Pancreas (tissue), 10 donors: ENCODE results near the gene FAM20C. TPM values are rescaled to one million over a fixed set of nuclear protein-coding genes. Genes with fewer than 3 reads are reported as not detected.
A peak's percentile ranks its signal among the peaks of the same experiment; 100 is the strongest.

Source experiments
- ATAC-seq, 4 donors: fragments of 200-7000 bp; cut with Tn5 transposase; one replicate each; pipeline versions ENCODE4 v1.8.0 to v1.9.1; 2020; ENCODE audit warnings: mild to moderate bottlenecking in 4 of 4, moderate library complexity in 4 of 4
- DNase-seq, 6 donors: peaks; one replicate each; pipeline ENCODE4 v3.0.0-alpha.2; 2020
- FAIRE-seq: peaks from 2 replicates; lab custom pipeline; 2012; peaks lifted over from hg19 to GRCh38; lab: Jason Lieb, UNC
- H3K27ac ChIP-seq, 4 donors: fragments of 200-600 bp; sonication (generic); 1 replicate in 3 of 4; 2 replicates in 1 of 4; pipeline versions ENCODE4 v1.5.0 to v1.8.0; 2020
- H3K27me3 ChIP-seq, 4 donors: fragments of 200-600 bp; one replicate each; pipeline ENCODE4 v1.8.0; 2021
- H3K36me3 ChIP-seq, 3 donors: fragments of 200-600 bp; sonication (generic) in 1 of 3; one replicate each; pipeline versions ENCODE4 v1.5.0 to v1.8.0; 2020 to 2021
- H3K4me1 ChIP-seq, 3 donors: fragments of 200-600 bp; one replicate each; pipeline ENCODE4 v1.8.0; 2021
- H3K4me3 ChIP-seq, 4 donors: fragments of 200-600 bp; sonication (generic) in 2 of 4; one replicate each; pipeline versions ENCODE4 v1.5.0 to v1.8.0; 2020 to 2021
- H3K9me3 ChIP-seq, 4 donors: fragments of 200-600 bp; one replicate each; pipeline ENCODE4 v1.8.0; 2021
- WGBS, 2 donors: extraction: QIAGEN DNeasy Blood & Tissue Kit; methylation state at CpG; one replicate each; pipeline ENCODE4 v1.1.7; 2013; 5-methylcytosine and 5-hydroxymethylcytosine counted together
- intact Hi-C, 3 donors: fragments of 100-400 bp; cut with DNase I; formaldehyde crosslinking; loops; one replicate each; pipeline versions ENCODE4 v1.11.1 to v1.14.2; 2022
- polyA plus RNA-seq, 2 donors: library from polyadenylated mRNA; stranded (reverse); fragments of 200-250 nt; gene quantifications; one replicate each; pipeline ENCODE4 v1.2.3, GENCODE V29; 2013
- total RNA-seq, 6 donors: library from RNA; stranded (reverse); fragmentation: NEBNext Ultra II Directional in 4 of 6; extraction: Animal tissue kit (Norgen Biotek cat#: 25700) in 4 of 6; gene quantifications; one replicate each; pipeline versions ENCODE4 v1.2.1 to v1.2.4, GENCODE V29; 2021 to 2023
- TF ChIP-seq, protein P1 (sequence below), 4 donors: fragments of 200-600 bp; sonication (generic) in 3 of 4; IDR thresholded peaks; one replicate each; pipeline versions ENCODE4 v1.5.0 to v1.8.0; 2021; ENCODE audit warnings: antibody characterized with exemption in 4 of 4
- donor health status: healthy with polysubstance abuse.
- donor health status: DM: no; HTN: no; CAD: no; lungs with moderate emphysema.
- donor health status: DM: no; HTN: no; CAD: no.
- donor health status: control.
- donor health status: control.
- donor health status: Bipolar disorder and iron deficiency.
- donor health status: DM: yes; HTN: yes; CAD: no.
- donor health status: DM: no; HTN: no; CAD: no.
- donor health status: DM: no; HTN: no; CAD: no.
- donor health status: DM: yes; HTN: yes; CAD: no.

Gene FAM20C
- total and polyA plus RNA-seq, 8 donors, result 8.9 to 43.1 (median 13.4) TPM

DNA sequence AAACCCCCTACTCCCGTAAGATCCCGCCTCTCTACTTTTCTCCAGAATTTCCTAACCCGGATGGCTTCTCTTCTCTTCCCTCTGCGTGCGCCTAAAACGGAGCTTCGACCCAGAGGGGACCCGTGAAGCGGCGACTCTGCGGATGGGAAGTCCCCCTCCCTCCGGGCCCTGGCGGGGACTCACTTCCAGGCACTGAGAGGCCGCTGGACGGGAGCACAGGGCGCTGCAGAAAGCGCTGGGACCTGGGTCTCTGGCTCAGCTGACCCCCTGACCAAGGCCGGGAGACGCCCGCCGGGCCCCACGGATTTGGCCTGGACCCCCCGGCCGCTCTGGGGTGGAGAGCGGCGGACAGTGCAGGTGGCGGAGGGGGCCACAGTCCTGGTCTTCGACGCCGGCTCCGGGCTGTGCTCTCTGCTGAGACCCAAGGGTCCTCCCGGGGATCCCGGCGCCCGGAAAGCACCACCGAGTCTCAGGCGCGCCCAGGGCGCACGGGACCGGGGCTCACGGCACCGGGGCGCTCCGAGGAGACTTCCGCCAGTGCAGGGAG is 96.9 kb downstream of the FAM20C start:
- Histone ChIP-seq H3K9me3 (no peaks in the 10 kb centered on the region), H3K36me3 (no peaks in the 10 kb centered on the region), H3K4me1 (no peaks in the 10 kb centered on the region), H3K27me3 (peaks cover 0 to 22% (median 10%) of the 10 kb centered on the region in 4 donors), H3K27ac (no peak overlapping the region), H3K4me3 (no peak overlapping the region)
- 13 to 15% methylated on average over 33 to 46 of the region's 46 CpGs for WGBS, 2 donors
- intact Hi-C loops, result no loop called here
- DNase-seq, result peak in 1 of 6 donors; percentile 55
- no peak for FAIRE-seq
- ATAC-seq, result no peak
- TF ChIP-seq, protein P1, sequence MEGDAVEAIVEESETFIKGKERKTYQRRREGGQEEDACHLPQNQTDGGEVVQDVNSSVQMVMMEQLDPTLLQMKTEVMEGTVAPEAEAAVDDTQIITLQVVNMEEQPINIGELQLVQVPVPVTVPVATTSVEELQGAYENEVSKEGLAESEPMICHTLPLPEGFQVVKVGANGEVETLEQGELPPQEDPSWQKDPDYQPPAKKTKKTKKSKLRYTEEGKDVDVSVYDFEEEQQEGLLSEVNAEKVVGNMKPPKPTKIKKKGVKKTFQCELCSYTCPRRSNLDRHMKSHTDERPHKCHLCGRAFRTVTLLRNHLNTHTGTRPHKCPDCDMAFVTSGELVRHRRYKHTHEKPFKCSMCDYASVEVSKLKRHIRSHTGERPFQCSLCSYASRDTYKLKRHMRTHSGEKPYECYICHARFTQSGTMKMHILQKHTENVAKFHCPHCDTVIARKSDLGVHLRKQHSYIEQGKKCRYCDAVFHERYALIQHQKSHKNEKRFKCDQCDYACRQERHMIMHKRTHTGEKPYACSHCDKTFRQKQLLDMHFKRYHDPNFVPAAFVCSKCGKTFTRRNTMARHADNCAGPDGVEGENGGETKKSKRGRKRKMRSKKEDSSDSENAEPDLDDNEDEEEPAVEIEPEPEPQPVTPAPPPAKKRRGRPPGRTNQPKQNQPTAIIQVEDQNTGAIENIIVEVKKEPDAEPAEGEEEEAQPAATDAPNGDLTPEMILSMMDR (IDR thresholded peaks at IDR 0.05), result no peak

DNA sequence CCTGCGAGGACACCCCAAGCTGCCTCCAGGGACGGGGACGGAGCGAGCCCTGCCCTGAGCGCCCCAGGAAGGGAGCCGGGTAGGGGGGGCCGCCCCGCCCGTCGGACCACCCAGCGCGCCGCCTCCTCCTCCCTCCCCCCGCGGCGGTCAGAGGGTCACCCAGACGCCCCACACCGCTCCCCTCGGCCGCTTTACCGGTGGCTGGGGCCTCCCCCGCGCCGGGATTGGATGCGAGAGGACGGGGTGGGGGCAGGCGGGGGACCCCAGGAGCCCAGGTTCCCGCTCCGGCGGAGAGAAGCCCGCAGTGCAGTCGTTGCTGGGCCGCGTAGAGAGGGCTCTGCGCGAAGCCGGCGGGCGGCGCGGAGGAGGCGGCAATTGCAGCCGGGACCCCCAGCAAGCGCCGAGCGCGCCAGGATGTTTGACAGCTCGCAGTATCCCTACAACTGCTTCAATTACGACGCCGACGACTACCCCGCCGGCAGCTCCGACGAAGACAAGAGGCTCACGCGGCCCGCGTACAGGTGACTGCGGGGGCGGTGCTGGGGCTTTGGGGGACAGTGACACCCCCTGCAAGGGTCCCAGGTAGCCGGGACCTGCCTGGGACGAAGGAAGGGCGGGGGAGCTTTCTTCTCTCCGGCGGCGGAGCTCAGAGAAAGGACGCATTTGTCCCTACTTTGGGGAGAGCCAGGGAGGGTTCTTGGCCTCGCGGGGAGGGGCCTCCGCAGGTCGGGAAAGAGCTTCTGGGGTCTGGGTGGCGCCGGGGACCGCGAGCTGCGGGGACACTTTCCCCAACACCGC is 97.6 kb downstream of the FAM20C start, which contains the start of gene FOXL3:
Gene FOXL3, plus strand, starts transcription at position 415 of the 798 bp plus-strand sequence. Its CDS starts 0 bp downstream, at position 415.
- intact Hi-C loops, result no loop called here
- TF ChIP-seq, protein P1 (IDR thresholded peaks at IDR 0.05), result no peak
- WGBS, 2 donors, result 4 to 6% methylated on average over 56 to 79 of the region's 79 CpGs
- peak in 2 of 6 donors; percentile 56 to 72 for DNase-seq
- Histone ChIP-seq H3K36me3 (no peaks in the 10 kb centered on the region), H3K4me3 (peak within 1 kb of the TSS in 1 of 4 donors; percentile 18), H3K4me1 (no peaks in the 10 kb centered on the region), H3K27ac (no peak within 1 kb of the TSS), H3K9me3 (no peaks in the 10 kb centered on the region), H3K27me3 (peaks cover 0 to 22% (median 10%) of the 10 kb centered on the region in 4 donors)
- FAIRE-seq, result no peak
- peak in 1 of 4 donors; percentile 9 for ATAC-seq

DNA sequence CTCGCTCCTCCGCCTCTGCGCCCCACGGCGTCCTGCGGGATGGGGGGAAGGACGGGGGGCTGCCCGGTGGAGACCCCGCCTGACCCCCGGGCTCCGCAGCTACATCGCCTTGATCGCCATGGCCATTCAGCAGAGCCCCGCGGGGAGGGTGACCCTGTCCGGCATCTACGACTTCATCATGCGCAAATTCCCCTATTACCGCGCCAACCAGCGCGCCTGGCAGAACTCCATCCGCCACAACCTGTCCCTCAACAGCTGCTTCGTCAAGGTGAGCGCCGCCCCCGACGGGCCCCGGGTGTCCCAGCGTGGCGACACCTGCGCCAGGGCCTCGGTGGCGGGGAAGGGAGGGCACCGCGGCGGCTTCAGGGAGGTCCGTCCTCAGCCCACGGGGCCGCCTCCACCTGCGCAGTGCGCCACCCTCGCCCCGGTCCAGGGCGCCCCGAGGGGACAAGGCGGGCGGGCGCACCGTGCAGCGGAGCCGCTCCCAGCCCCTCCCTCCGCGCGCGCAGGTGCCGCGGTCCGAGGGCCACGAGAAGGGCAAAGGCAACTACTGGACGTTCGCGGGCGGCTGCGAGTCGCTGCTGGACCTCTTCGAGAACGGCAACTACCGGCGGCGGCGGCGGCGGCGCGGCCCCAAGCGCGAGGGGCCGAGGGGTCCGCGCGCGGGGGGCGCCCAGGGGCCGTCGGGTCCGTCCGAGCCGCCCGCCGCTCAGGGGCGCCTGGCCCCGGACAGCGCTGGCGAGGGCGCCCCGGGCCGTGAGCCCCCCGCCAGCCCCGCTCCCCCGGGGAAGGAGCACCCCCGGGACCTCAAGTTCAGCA is 98.4 kb downstream of the FAM20C start:
- H3K27ac ChIP-seq, result no peak overlapping the region
- H3K9me3 ChIP-seq, result no peaks in the 10 kb centered on the region
- TF ChIP-seq, protein P1 (IDR thresholded peaks at IDR 0.05), result no peak
- ATAC-seq (peak in 2 of 4 donors; percentile 26 to 29), FAIRE-seq (no peak), DNase-seq (peak in 2 of 6 donors; percentile 58 to 75)
- intact Hi-C loops, result no loop called here
- peaks cover 0 to 22% (median 10%) of the 10 kb centered on the region in 4 donors for H3K27me3 ChIP-seq
- 9 to 11% methylated on average over 74 to 102 of the region's 102 CpGs for WGBS, 2 donors
- H3K4me1 ChIP-seq, result no peaks in the 10 kb centered on the region
- H3K4me3 ChIP-seq, result peak overlapping the region in 1 of 4 donors; percentile 18
- no peaks in the 10 kb centered on the region for H3K36me3 ChIP-seq

DNA sequence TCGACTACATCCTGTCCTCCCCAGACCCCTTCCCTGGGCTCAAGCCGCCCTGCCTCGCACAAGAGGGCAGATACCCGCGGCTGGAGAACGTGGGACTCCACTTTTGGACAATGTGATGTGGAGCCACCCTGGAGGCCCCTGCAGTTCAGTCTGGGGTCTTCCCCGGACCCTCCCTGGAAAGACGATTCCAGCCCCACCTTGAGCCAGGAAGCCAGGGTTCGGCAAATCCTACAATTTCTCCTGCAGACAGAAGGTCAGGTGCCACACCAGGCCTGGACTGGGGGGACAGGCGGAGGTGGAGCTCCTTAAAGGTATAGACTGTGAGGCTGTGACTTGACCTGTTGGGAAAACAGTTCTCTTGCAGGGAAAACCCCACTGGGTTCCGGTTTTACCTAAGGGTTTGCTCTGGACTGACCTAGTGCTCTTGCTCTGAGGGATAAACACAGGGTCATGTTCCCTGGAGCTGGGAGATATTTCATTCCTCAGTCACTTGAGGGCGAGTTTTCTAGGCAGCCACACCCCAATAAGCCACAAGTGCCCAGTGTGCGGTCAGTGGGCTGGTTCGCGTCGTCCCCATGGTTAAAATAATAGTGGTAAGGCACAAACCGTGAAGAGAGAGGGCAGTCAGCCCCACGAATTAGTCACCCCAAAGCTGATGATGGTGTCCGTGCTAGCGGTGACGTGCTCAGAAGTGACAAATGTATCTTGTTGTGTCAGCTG is 99.2 kb downstream of the FAM20C start:
- 55 to 69% methylated on average over 21 of the region's 21 CpGs for WGBS, 2 donors
- intact Hi-C loops, result no loop called here

More for the DNA sequence above, 99.2 kb downstream of the FAM20C start:
- TF ChIP-seq, protein P1 (IDR thresholded peaks at IDR 0.05), result no peak
- no peaks in the 10 kb centered on the region for H3K36me3 ChIP-seq
- no peaks in the 10 kb centered on the region for H3K9me3 ChIP-seq
- peaks cover 0 to 22% (median 10%) of the 10 kb centered on the region in 4 donors for H3K27me3 ChIP-seq
- FAIRE-seq (no peak), ATAC-seq (no peak), DNase-seq (peak in 1 of 6 donors; percentile 39)
- no peak overlapping the region for H3K27ac ChIP-seq
- no peak overlapping the region for H3K4me3 ChIP-seq
- H3K4me1 ChIP-seq, result no peaks in the 10 kb centered on the region
